ENCODE data around the gene MACROH2A1. TPM values are rescaled to one million over a fixed set of nuclear protein-coding genes. Genes with fewer than 3 reads are reported as not detected.
A peak's percentile ranks its signal among the peaks of the same experiment; 100 is the strongest.

The MACROH2A1 gene
- total and polyA plus RNA-seq, 9 of the 15 experiments (the other 6 are each of a cell fraction or from before 2014, with no cell fraction given), result 44.9 to 289 (median 193) TPM

GRCh38 chr5:135437422-135437795 lies 38.4 kb upstream of the MACROH2A1 start (continued):
- no peak for TF ChIP-seq NR2C2 (CRISPR knock-in tag; IDR thresholded peaks at IDR 0.05)
- 0 out of 2 replicates have a peak, but pooled peaks have one; percentile 12 for TF ChIP-seq NR2C2 (tag; IDR thresholded peaks at IDR 0.05)
- no peak for TF ChIP-seq KLF10 (CRISPR knock-in tag; IDR thresholded peaks at IDR 0.05)
- TF ChIP-seq ZBTB2 (IDR thresholded peaks at IDR 0.05), result no peak
- no peak for TF ChIP-seq TRIM28 (IDR thresholded peaks at IDR 0.05)
- TF ChIP-seq, protein P1, sequence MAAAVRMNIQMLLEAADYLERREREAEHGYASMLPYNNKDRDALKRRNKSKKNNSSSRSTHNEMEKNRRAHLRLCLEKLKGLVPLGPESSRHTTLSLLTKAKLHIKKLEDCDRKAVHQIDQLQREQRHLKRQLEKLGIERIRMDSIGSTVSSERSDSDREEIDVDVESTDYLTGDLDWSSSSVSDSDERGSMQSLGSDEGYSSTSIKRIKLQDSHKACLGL (CRISPR knock-in tag; IDR thresholded peaks at IDR 0.05; ENCODE audit: borderline replicate concordance, poor library complexity, severe bottlenecking), result no peak
- peak in 1 of 2 experiments; percentile 52; a peak in 1 of 4 replicates for TF ChIP-seq MAZ (CRISPR knock-in tag; conservative IDR thresholded peaks at IDR 0.05 in 1 of 2, IDR thresholded peaks at IDR 0.05 in 1 of 2)
- no peak for TF ChIP-seq ZC3H11A (IDR thresholded peaks at IDR 0.05; ENCODE audit: low read depth, low read length)
- TF ChIP-seq CBFB (CRISPR knock-in tag; IDR thresholded peaks at IDR 0.05), result no peak
- no peak for TF ChIP-seq ZNF655 (CRISPR knock-in tag; IDR thresholded peaks at IDR 0.05)
- TF ChIP-seq TFAM (CRISPR knock-in tag; conservative IDR thresholded peaks at IDR 0.05), result no peak
- TF ChIP-seq, protein P2, sequence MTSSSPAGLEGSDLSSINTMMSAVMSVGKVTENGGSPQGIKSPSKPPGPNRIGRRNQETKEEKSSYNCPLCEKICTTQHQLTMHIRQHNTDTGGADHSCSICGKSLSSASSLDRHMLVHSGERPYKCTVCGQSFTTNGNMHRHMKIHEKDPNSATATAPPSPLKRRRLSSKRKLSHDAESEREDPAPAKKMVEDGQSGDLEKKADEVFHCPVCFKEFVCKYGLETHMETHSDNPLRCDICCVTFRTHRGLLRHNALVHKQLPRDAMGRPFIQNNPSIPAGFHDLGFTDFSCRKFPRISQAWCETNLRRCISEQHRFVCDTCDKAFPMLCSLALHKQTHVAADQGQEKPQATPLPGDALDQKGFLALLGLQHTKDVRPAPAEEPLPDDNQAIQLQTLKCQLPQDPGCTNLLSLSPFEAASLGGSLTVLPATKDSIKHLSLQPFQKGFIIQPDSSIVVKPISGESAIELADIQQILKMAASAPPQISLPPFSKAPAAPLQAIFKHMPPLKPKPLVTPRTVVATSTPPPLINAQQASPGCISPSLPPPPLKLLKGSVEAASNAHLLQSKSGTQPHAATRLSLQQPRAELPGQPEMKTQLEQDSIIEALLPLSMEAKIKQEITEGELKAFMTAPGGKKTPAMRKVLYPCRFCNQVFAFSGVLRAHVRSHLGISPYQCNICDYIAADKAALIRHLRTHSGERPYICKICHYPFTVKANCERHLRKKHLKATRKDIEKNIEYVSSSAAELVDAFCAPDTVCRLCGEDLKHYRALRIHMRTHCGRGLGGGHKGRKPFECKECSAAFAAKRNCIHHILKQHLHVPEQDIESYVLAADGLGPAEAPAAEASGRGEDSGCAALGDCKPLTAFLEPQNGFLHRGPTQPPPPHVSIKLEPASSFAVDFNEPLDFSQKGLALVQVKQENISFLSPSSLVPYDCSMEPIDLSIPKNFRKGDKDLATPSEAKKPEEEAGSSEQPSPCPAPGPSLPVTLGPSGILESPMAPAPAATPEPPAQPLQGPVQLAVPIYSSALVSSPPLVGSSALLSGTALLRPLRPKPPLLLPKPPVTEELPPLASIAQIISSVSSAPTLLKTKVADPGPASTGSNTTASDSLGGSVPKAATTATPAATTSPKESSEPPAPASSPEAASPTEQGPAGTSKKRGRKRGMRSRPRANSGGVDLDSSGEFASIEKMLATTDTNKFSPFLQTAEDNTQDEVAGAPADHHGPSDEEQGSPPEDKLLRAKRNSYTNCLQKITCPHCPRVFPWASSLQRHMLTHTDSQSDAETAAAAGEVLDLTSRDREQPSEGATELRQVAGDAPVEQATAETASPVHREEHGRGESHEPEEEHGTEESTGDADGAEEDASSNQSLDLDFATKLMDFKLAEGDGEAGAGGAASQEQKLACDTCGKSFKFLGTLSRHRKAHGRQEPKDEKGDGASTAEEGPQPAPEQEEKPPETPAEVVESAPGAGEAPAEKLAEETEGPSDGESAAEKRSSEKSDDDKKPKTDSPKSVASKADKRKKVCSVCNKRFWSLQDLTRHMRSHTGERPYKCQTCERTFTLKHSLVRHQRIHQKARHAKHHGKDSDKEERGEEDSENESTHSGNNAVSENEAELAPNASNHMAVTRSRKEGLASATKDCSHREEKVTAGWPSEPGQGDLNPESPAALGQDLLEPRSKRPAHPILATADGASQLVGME (CRISPR knock-in tag; IDR thresholded peaks at IDR 0.05), result no peak
- TF ChIP-seq, protein P3, sequence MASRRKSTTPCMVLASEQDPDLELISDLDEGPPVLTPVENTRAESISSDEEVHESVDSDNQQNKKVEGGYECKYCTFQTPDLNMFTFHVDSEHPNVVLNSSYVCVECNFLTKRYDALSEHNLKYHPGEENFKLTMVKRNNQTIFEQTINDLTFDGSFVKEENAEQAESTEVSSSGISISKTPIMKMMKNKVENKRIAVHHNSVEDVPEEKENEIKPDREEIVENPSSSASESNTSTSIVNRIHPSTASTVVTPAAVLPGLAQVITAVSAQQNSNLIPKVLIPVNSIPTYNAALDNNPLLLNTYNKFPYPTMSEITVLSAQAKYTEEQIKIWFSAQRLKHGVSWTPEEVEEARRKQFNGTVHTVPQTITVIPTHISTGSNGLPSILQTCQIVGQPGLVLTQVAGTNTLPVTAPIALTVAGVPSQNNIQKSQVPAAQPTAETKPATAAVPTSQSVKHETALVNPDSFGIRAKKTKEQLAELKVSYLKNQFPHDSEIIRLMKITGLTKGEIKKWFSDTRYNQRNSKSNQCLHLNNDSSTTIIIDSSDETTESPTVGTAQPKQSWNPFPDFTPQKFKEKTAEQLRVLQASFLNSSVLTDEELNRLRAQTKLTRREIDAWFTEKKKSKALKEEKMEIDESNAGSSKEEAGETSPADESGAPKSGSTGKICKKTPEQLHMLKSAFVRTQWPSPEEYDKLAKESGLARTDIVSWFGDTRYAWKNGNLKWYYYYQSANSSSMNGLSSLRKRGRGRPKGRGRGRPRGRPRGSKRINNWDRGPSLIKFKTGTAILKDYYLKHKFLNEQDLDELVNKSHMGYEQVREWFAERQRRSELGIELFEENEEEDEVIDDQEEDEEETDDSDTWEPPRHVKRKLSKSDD (conservative IDR thresholded peaks at IDR 0.05; ENCODE audit: low read length), result no peak
- no peak for TF ChIP-seq PHF20 (IDR thresholded peaks at IDR 0.05; ENCODE audit: partially characterized antibody)
- TF ChIP-seq PRMT5 (CRISPR knock-in tag; IDR thresholded peaks at IDR 0.05), result no peak
- no peak for TF ChIP-seq HDAC8 (tag; IDR thresholded peaks at IDR 0.05)
- no peak for TF ChIP-seq ZNF785 (CRISPR knock-in tag; IDR thresholded peaks at IDR 0.05)
- peak; percentile 28 for TF ChIP-seq RBBP5 (IDR thresholded peaks at IDR 0.05; ENCODE audit: borderline replicate concordance, insufficient read depth, low read length, poor library complexity, severe bottlenecking)

Data from K562 (cell line).